Loucy (cell line): ENCODE data around the gene OTUD5.

Experiments
- H2AFZ ChIP-seq: fragments of 200-600 bp; sonication (generic); 2 replicates; pipeline ENCODE4 v1.6.0; 2016; ENCODE audit warnings: antibody characterized with exemption, mild to moderate bottlenecking, low read length, moderate library complexity
- H3F3A ChIP-seq: fragments of 200-600 bp; 2 replicates; pipeline ENCODE4 v1.6.0; 2016; ENCODE audit warnings: antibody characterized with exemption, low read depth, mild to moderate bottlenecking
- H3K27me3 ChIP-seq: fragments of 200-600 bp; sonication (generic); 2 replicates; pipeline ENCODE4 v1.6.1; 2014; ENCODE audit warnings: low read length, mild to moderate bottlenecking; ENCODE audit not compliant: insufficient read depth, poor library complexity, severe bottlenecking
- H3K36me3 ChIP-seq: fragments of 200-600 bp; sonication (generic); 2 replicates; pipeline ENCODE4 v1.6.1; 2016; ENCODE audit warnings: low read length; ENCODE audit not compliant: insufficient read depth
- H3K4me1 ChIP-seq: fragments of 200-600 bp; sonication (generic); 2 replicates; pipeline ENCODE4 v1.5.1; 2014; ENCODE audit warnings: low read length, mild to moderate bottlenecking; ENCODE audit not compliant: insufficient read depth, poor library complexity, severe bottlenecking
- H3K4me2 ChIP-seq: fragments of 200-600 bp; sonication (generic); 2 replicates; pipeline ENCODE4 v1.6.0; 2014; ENCODE audit warnings: antibody characterized with exemption, low read length, low read depth, mild to moderate bottlenecking; ENCODE audit not compliant: poor library complexity, severe bottlenecking
- H3K4me3 ChIP-seq: fragments of 200-600 bp; sonication (generic); 2 replicates; pipeline ENCODE4 v1.5.1; 2014; ENCODE audit warnings: low read length, mild to moderate bottlenecking, mixed read lengths; ENCODE audit not compliant: poor library complexity, severe bottlenecking
- H3K79me2 ChIP-seq: fragments of 200-600 bp; sonication (generic); 2 replicates; pipeline ENCODE4 v1.6.1; 2014; ENCODE audit warnings: low read length; ENCODE audit not compliant: insufficient read depth
- H3K9ac ChIP-seq: fragments of 200-600 bp; sonication (generic); 2 replicates; pipeline ENCODE4 v1.6.0; 2014; ENCODE audit warnings: mild to moderate bottlenecking, low read depth, low read length, moderate library complexity; ENCODE audit not compliant: poor library complexity, severe bottlenecking
- H3K9me2 ChIP-seq: fragments of 200-600 bp; sonication (generic); replicated peaks from 2 replicates; pipeline ENCODE4 v1.6.1; 2016; ENCODE audit warnings: low read depth, low read length, mixed read lengths
- H3K9me3 ChIP-seq: fragments of 200-600 bp; sonication (generic); 2 replicates; pipeline ENCODE4 v1.6.1; 2014; ENCODE audit warnings: mild to moderate bottlenecking, antibody characterized with exemption, low read length, low read depth; ENCODE audit not compliant: insufficient read depth
- H4K20me1 ChIP-seq: fragments of 200-600 bp; sonication (generic); 2 replicates; pipeline ENCODE4 v1.6.0; 2014; ENCODE audit warnings: antibody characterized with exemption, low read length, mild to moderate bottlenecking; ENCODE audit not compliant: insufficient read depth, poor library complexity, severe bottlenecking
- EZH2phosphoT487 ChIP-seq: fragments of 200-600 bp; IDR thresholded peaks from 2 replicates; pipeline ENCODE4 v1.6.1; 2018; ENCODE audit warnings: antibody characterized with exemption, mild to moderate bottlenecking, moderate library complexity, borderline replicate concordance
- TF ChIP-seq, protein P1 (sequence below): fragments of 200-600 bp; sonication (generic); conservative IDR thresholded peaks from 2 replicates; pipeline ENCODE4 v1.5.1; 2014; ENCODE audit warnings: mild to moderate bottlenecking, antibody characterized with exemption, low read length

The OTUD5 gene

DNA sequence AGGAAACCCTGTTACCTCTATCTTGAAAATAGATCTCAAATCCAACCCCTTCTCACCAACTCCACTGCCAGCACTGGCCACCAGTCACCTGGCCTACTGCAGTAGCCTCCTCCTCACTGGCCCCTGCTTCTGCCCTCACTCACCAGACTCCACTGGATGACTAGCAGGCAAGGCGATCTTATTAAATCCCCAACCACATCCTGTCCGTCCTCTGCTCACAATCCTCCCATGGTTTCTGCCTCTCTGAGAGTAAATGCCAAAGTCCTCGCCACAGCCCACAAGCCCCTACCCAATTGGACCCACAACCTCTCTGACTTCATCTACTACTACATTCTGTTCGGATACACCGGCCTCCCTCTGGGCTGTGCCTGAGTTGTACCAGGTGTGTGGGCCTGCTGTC lies 33.1 kb downstream of the OTUD5 start:
- peaks cover 9% of the 10 kb centered on the region for H3K4me1 ChIP-seq
- no peak overlapping the region for H2AFZ ChIP-seq
- H3K79me2 ChIP-seq: no peaks in the 10 kb centered on the region
- no peak overlapping the region for H3K9ac ChIP-seq
- H3F3A ChIP-seq: no peaks in the 10 kb centered on the region
- H3K9me2 ChIP-seq: no peaks in the 10 kb centered on the region
- no peak overlapping the region for H3K4me2 ChIP-seq
- TF ChIP-seq EZH2phosphoT487: no peak
- TF ChIP-seq, protein P1, sequence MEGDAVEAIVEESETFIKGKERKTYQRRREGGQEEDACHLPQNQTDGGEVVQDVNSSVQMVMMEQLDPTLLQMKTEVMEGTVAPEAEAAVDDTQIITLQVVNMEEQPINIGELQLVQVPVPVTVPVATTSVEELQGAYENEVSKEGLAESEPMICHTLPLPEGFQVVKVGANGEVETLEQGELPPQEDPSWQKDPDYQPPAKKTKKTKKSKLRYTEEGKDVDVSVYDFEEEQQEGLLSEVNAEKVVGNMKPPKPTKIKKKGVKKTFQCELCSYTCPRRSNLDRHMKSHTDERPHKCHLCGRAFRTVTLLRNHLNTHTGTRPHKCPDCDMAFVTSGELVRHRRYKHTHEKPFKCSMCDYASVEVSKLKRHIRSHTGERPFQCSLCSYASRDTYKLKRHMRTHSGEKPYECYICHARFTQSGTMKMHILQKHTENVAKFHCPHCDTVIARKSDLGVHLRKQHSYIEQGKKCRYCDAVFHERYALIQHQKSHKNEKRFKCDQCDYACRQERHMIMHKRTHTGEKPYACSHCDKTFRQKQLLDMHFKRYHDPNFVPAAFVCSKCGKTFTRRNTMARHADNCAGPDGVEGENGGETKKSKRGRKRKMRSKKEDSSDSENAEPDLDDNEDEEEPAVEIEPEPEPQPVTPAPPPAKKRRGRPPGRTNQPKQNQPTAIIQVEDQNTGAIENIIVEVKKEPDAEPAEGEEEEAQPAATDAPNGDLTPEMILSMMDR: no peak
- H3K9me3 ChIP-seq: no peaks in the 10 kb centered on the region
- no peaks in the 10 kb centered on the region for H4K20me1 ChIP-seq
- no peak overlapping the region for H3K4me3 ChIP-seq
- peaks cover 23% of the 10 kb centered on the region; the same call in 1 of the 2 replicates for H3K36me3 ChIP-seq
- no peaks in the 10 kb centered on the region for H3K27me3 ChIP-seq

DNA sequence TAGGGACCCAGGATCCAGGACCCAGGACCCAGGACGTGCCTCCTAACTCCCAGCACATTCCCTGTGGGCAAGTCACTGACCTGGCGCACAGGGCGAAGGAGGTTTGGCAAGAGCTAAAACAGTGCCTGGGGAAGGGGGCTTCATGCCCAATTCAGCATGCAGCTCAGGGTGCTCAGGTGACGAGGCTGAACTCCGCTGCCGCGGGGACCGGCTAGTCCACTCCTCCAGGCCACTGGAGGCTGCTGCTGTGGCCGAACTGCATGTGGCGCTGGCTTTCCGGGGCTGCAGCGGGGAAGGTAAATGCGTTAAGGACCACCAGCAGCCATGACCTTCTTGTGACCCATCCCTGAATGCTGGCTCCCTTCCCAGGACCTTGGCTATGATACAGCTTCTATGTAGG lies 33.6 kb downstream of the OTUD5 start:
- no peak overlapping the region for H3K4me2 ChIP-seq
- no peaks in the 10 kb centered on the region for H4K20me1 ChIP-seq
- H3F3A ChIP-seq: no peaks in the 10 kb centered on the region
- H3K9me3 ChIP-seq: no peaks in the 10 kb centered on the region
- H3K4me1 ChIP-seq: peaks cover 11% of the 10 kb centered on the region
- H3K27me3 ChIP-seq: no peaks in the 10 kb centered on the region
- H3K4me3 ChIP-seq: no peak overlapping the region
- H2AFZ ChIP-seq: no peak overlapping the region
- no peaks in the 10 kb centered on the region for H3K9me2 ChIP-seq
- no peak overlapping the region for H3K9ac ChIP-seq
- TF ChIP-seq EZH2phosphoT487: no peak
- TF ChIP-seq, protein P1: no peak
- H3K36me3 ChIP-seq: peaks cover 23% of the 10 kb centered on the region; the same call in 1 of the 2 replicates
- no peaks in the 10 kb centered on the region for H3K79me2 ChIP-seq

DNA sequence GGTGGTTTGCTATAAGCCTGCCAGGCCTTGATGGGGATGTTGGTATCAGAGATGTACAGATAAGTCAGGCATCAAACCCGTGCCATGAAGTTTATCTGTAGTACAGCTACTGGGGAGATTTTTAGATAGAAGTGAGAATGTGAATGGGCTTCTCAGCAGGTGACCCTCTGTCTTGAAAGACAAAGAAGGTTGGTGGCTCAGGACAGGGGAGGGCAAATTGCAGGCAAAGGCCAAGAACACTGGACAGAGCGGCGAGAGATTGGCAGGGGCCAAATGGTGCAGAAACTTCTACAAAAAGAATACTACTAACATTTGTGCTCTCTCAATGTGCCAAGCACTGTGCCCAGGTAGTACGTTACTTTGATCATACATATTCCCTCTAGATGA lies 36.7 kb downstream of the OTUD5 start:
- peaks cover 19% of the 10 kb centered on the region; the same call in 1 of the 2 replicates for H3K36me3 ChIP-seq
- H3K4me2 ChIP-seq: no peak overlapping the region
- H2AFZ ChIP-seq: no peak overlapping the region
- H3K9ac ChIP-seq: no peak overlapping the region
- peaks cover 11% of the 10 kb centered on the region for H3K4me1 ChIP-seq
- no peak for TF ChIP-seq EZH2phosphoT487
- TF ChIP-seq, protein P1: no peak
- no peaks in the 10 kb centered on the region for H3F3A ChIP-seq
- H3K9me2 ChIP-seq: no peaks in the 10 kb centered on the region
- no peaks in the 10 kb centered on the region for H3K27me3 ChIP-seq
- H3K9me3 ChIP-seq: no peaks in the 10 kb centered on the region
- H3K4me3 ChIP-seq: no peak overlapping the region
- H3K79me2 ChIP-seq: peaks cover 10% of the 10 kb centered on the region; the same call in 1 of the 2 replicates
- peaks cover 5% of the 10 kb centered on the region for H4K20me1 ChIP-seq
